ENCODE measurements around the gene LRMDA.

DNA sequence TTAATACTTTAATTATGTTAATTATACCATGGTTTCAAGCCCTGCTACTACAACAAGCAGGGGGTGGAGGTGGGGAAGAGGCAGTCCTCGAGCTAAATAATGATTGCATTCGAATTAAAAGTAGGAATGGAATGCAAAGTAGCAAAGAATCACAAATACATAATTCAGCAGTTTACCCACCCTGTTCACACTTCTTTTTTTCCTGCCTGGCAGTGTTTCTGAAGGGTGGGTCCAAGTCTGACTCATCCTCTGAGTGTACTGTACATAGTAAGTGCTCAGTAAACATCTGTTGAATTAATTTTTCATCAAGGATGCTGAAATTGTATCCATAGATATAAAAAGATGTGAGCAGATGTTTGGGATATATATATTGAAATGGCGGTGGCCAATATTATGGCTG lies 778.8 kb downstream of the LRMDA start:
- TF ChIP-seq ZBTB17 (tag by site-specific recombination; IDR thresholded peaks at IDR 0.05) (no peak), ZNF768 (tag by site-specific recombination; IDR thresholded peaks at IDR 0.05) (no peak), ZXDB (tag by site-specific recombination; IDR thresholded peaks at IDR 0.05) (no peak), ATF2 (tag by site-specific recombination; IDR thresholded peaks at IDR 0.05; ENCODE audit: low read depth) (no peak), ZNF610 (tag by site-specific recombination; IDR thresholded peaks at IDR 0.05; ENCODE audit: borderline replicate concordance) (no peak), MYNN (tag by site-specific recombination; IDR thresholded peaks at IDR 0.05; ENCODE audit: borderline replicate concordance) (no peak), BCL11B (tag by site-specific recombination; IDR thresholded peaks at IDR 0.05; ENCODE audit: low read depth) (no peak), ZNF530 (tag by site-specific recombination; IDR thresholded peaks at IDR 0.05; ENCODE audit: low read depth) (no peak)
- TF ChIP-seq, protein P1, sequence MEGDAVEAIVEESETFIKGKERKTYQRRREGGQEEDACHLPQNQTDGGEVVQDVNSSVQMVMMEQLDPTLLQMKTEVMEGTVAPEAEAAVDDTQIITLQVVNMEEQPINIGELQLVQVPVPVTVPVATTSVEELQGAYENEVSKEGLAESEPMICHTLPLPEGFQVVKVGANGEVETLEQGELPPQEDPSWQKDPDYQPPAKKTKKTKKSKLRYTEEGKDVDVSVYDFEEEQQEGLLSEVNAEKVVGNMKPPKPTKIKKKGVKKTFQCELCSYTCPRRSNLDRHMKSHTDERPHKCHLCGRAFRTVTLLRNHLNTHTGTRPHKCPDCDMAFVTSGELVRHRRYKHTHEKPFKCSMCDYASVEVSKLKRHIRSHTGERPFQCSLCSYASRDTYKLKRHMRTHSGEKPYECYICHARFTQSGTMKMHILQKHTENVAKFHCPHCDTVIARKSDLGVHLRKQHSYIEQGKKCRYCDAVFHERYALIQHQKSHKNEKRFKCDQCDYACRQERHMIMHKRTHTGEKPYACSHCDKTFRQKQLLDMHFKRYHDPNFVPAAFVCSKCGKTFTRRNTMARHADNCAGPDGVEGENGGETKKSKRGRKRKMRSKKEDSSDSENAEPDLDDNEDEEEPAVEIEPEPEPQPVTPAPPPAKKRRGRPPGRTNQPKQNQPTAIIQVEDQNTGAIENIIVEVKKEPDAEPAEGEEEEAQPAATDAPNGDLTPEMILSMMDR (tag by site-specific recombination; IDR thresholded peaks at IDR 0.05): no peak
- TF ChIP-seq, protein P2, sequence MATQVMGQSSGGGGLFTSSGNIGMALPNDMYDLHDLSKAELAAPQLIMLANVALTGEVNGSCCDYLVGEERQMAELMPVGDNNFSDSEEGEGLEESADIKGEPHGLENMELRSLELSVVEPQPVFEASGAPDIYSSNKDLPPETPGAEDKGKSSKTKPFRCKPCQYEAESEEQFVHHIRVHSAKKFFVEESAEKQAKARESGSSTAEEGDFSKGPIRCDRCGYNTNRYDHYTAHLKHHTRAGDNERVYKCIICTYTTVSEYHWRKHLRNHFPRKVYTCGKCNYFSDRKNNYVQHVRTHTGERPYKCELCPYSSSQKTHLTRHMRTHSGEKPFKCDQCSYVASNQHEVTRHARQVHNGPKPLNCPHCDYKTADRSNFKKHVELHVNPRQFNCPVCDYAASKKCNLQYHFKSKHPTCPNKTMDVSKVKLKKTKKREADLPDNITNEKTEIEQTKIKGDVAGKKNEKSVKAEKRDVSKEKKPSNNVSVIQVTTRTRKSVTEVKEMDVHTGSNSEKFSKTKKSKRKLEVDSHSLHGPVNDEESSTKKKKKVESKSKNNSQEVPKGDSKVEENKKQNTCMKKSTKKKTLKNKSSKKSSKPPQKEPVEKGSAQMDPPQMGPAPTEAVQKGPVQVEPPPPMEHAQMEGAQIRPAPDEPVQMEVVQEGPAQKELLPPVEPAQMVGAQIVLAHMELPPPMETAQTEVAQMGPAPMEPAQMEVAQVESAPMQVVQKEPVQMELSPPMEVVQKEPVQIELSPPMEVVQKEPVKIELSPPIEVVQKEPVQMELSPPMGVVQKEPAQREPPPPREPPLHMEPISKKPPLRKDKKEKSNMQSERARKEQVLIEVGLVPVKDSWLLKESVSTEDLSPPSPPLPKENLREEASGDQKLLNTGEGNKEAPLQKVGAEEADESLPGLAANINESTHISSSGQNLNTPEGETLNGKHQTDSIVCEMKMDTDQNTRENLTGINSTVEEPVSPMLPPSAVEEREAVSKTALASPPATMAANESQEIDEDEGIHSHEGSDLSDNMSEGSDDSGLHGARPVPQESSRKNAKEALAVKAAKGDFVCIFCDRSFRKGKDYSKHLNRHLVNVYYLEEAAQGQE (tag by site-specific recombination; IDR thresholded peaks at IDR 0.05): no peak
- TF ChIP-seq, protein P3, sequence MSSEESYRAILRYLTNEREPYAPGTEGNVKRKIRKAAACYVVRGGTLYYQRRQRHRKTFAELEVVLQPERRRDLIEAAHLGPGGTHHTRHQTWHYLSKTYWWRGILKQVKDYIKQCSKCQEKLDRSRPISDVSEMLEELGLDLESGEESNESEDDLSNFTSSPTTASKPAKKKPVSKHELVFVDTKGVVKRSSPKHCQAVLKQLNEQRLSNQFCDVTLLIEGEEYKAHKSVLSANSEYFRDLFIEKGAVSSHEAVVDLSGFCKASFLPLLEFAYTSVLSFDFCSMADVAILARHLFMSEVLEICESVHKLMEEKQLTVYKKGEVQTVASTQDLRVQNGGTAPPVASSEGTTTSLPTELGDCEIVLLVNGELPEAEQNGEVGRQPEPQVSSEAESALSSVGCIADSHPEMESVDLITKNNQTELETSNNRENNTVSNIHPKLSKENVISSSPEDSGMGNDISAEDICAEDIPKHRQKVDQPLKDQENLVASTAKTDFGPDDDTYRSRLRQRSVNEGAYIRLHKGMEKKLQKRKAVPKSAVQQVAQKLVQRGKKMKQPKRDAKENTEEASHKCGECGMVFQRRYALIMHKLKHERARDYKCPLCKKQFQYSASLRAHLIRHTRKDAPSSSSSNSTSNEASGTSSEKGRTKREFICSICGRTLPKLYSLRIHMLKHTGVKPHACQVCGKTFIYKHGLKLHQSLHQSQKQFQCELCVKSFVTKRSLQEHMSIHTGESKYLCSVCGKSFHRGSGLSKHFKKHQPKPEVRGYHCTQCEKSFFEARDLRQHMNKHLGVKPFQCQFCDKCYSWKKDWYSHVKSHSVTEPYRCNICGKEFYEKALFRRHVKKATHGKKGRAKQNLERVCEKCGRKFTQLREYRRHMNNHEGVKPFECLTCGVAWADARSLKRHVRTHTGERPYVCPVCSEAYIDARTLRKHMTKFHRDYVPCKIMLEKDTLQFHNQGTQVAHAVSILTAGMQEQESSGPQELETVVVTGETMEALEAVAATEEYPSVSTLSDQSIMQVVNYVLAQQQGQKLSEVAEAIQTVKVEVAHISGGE (tag by site-specific recombination; conservative IDR thresholded peaks at IDR 0.05; ENCODE audit: low read depth): no peak
- TF ChIP-seq, protein P4, sequence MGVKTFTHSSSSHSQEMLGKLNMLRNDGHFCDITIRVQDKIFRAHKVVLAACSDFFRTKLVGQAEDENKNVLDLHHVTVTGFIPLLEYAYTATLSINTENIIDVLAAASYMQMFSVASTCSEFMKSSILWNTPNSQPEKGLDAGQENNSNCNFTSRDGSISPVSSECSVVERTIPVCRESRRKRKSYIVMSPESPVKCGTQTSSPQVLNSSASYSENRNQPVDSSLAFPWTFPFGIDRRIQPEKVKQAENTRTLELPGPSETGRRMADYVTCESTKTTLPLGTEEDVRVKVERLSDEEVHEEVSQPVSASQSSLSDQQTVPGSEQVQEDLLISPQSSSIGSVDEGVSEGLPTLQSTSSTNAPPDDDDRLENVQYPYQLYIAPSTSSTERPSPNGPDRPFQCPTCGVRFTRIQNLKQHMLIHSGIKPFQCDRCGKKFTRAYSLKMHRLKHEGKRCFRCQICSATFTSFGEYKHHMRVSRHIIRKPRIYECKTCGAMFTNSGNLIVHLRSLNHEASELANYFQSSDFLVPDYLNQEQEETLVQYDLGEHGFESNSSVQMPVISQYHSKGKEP (tag by site-specific recombination; IDR thresholded peaks at IDR 0.05): no peak
